ENCODE measurements around the gene FMN1.
A peak's percentile ranks its signal among the peaks of the same experiment; 100 is the strongest.

FMN1 gene

GRCh38 chr15:32857732-32858131 lies 336.8 kb downstream of the FMN1 start:
- H3K4me1 Mint-ChIP-seq: peaks cover 31% of the 10 kb centered on the region
- H3K27me3 Mint-ChIP-seq (ENCODE audit: low read depth, poor library complexity): peaks cover 13% of the 10 kb centered on the region
- H3K9me3 Mint-ChIP-seq: peaks cover 5% of the 10 kb centered on the region
- TF ChIP-seq CTCF (IDR thresholded peaks at IDR 0.05): no peak
- DNase-seq: no peak
- no peak overlapping the region for H3K4me3 Mint-ChIP-seq
- H3K27ac Mint-ChIP-seq: no peak overlapping the region
- H3K36me3 Mint-ChIP-seq (ENCODE audit: low read depth): peaks cover 26% of the 10 kb centered on the region

- Mint-ChIP-seq H3K27ac (no peak overlapping the region), H3K4me1 (peaks cover 24% of the 10 kb centered on the region)
Observed at GRCh38 chr15:32856753-32857152, 337.8 kb downstream of the FMN1 start.

GRCh38 chr15:32855942-32856341 lies 338.6 kb downstream of the FMN1 start:
- Mint-ChIP-seq H3K9me3 (peaks cover 11% of the 10 kb centered on the region), H3K27me3 (ENCODE audit: low read depth, poor library complexity) (peaks cover 10% of the 10 kb centered on the region), H3K4me1 (peaks cover 21% of the 10 kb centered on the region), H3K27ac (no peak overlapping the region), H3K36me3 (ENCODE audit: low read depth) (peaks cover 41% of the 10 kb centered on the region), H3K4me3 (no peak overlapping the region)
- no peak for DNase-seq
- TF ChIP-seq CTCF (IDR thresholded peaks at IDR 0.05): no peak

More at GRCh38 chr15:32856753-32857152, 337.8 kb downstream of the FMN1 start:
- Mint-ChIP-seq H3K4me3 (no peak overlapping the region), H3K27me3 (ENCODE audit: low read depth, poor library complexity) (peaks cover 13% of the 10 kb centered on the region), H3K9me3 (peaks cover 11% of the 10 kb centered on the region), H3K36me3 (ENCODE audit: low read depth) (peaks cover 36% of the 10 kb centered on the region)
- TF ChIP-seq CTCF (IDR thresholded peaks at IDR 0.05): no peak
- DNase-seq: no peak

- TF ChIP-seq CTCF (IDR thresholded peaks at IDR 0.05): no peak
- peaks cover 3% of the 10 kb centered on the region for H3K27me3 Mint-ChIP-seq (ENCODE audit: low read depth, poor library complexity)
- peaks cover 34% of the 10 kb centered on the region for H3K36me3 Mint-ChIP-seq (ENCODE audit: low read depth)
- H3K4me3 Mint-ChIP-seq: no peak overlapping the region
- H3K27ac Mint-ChIP-seq: no peak overlapping the region
- no peak for DNase-seq
- H3K9me3 Mint-ChIP-seq: peaks cover 8% of the 10 kb centered on the region
- peaks cover 12% of the 10 kb centered on the region for H3K4me1 Mint-ChIP-seq
Observed at GRCh38 chr15:32853592-32853991, 340.9 kb downstream of the FMN1 start.

- Mint-ChIP-seq H3K27me3 (ENCODE audit: low read depth, poor library complexity) (peaks cover 3% of the 10 kb centered on the region), H3K9me3 (peaks cover 11% of the 10 kb centered on the region), H3K4me1 (peaks cover 12% of the 10 kb centered on the region), H3K36me3 (ENCODE audit: low read depth) (peaks cover 38% of the 10 kb centered on the region), H3K4me3 (no peak overlapping the region), H3K27ac (peak overlapping the region; percentile 58)
- DNase-seq: no peak
- TF ChIP-seq CTCF (IDR thresholded peaks at IDR 0.05): no peak
Observed at GRCh38 chr15:32852771-32853170, 341.7 kb downstream of the FMN1 start.

GRCh38 chr15:32852017-32852416 lies 342.5 kb downstream of the FMN1 start:
- peaks cover 44% of the 10 kb centered on the region for H3K36me3 Mint-ChIP-seq (ENCODE audit: low read depth)
- peaks cover 12% of the 10 kb centered on the region for H3K4me1 Mint-ChIP-seq
- peaks cover 5% of the 10 kb centered on the region for H3K27me3 Mint-ChIP-seq (ENCODE audit: low read depth, poor library complexity)
- no peak overlapping the region for H3K4me3 Mint-ChIP-seq
- peak overlapping the region; percentile 16 for H3K27ac Mint-ChIP-seq
- no peak for TF ChIP-seq CTCF (IDR thresholded peaks at IDR 0.05)
- DNase-seq: no peak
- peaks cover 14% of the 10 kb centered on the region for H3K9me3 Mint-ChIP-seq

Data from nephron progenitor cell (in vitro differentiated cells).